ENCODE data around the gene NLGN4X.

DNA sequence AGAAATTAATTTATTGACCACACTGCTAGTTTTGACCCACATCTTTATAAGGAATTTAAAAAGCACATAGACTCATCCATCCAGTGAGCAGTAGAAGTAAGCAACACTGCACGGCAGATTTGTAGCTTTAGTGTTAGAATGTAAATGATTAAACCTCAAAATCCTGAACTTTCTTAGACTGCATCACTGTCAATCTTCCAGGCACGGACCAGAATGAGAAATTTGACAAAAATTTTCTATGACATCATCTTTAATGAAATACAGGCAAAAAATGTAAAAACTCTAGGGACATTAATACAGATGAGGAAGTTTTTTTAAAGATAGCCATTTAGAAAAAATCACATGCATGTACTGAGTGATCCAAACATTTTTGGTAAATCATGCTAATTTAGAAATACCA is 29.2 kb downstream of the NLGN4X start:
- TF ChIP-seq, protein P1, sequence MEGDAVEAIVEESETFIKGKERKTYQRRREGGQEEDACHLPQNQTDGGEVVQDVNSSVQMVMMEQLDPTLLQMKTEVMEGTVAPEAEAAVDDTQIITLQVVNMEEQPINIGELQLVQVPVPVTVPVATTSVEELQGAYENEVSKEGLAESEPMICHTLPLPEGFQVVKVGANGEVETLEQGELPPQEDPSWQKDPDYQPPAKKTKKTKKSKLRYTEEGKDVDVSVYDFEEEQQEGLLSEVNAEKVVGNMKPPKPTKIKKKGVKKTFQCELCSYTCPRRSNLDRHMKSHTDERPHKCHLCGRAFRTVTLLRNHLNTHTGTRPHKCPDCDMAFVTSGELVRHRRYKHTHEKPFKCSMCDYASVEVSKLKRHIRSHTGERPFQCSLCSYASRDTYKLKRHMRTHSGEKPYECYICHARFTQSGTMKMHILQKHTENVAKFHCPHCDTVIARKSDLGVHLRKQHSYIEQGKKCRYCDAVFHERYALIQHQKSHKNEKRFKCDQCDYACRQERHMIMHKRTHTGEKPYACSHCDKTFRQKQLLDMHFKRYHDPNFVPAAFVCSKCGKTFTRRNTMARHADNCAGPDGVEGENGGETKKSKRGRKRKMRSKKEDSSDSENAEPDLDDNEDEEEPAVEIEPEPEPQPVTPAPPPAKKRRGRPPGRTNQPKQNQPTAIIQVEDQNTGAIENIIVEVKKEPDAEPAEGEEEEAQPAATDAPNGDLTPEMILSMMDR (IDR thresholded peaks at IDR 0.05; ENCODE audit: extremely low read depth in 1 of 2, insufficient read depth in 1 of 2, low read depth in 1 of 2, low read length in 2 of 2), result no peak
- no peak for TF ChIP-seq POLR2A (IDR thresholded peaks at IDR 0.05; ENCODE audit: low read depth, low read length)
- no peak for TF ChIP-seq POLR2AphosphoS5 (IDR thresholded peaks at IDR 0.05; ENCODE audit: insufficient read depth, low read depth, low read length)
- TF ChIP-seq, protein P2, sequence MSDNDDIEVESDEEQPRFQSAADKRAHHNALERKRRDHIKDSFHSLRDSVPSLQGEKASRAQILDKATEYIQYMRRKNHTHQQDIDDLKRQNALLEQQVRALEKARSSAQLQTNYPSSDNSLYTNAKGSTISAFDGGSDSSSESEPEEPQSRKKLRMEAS (IDR thresholded peaks at IDR 0.05; ENCODE audit: insufficient read depth, insufficient read length), result no peak
- no peak for TF ChIP-seq JUN (IDR thresholded peaks at IDR 0.05; ENCODE audit: borderline replicate concordance, insufficient read depth, insufficient read length, low read depth)

Data from endothelial cell of umbilical vein (primary cell).